Measurements from ENCODE around the gene PIMREG.

GRCh38 chr17:6437956-6438355 lies 6.3 kb upstream of the PIMREG start:
- no peak for TF ChIP-seq POLR2A (IDR thresholded peaks at IDR 0.05; ENCODE audit: low read depth, low read length)
- no peak for TF ChIP-seq TAF1 (IDR thresholded peaks at IDR 0.05; ENCODE audit: low read depth, low read length)
- no peak for TF ChIP-seq POLR2AphosphoS5 (IDR thresholded peaks at IDR 0.05; ENCODE audit: low read depth, low read length)
- no peak for TF ChIP-seq POU2F2 (IDR thresholded peaks at IDR 0.05; ENCODE audit: low read depth, low read length)

Data from GM12891 (cell line).